Fibroblast of lung (primary cell): ENCODE measurements around the gene CHD6.

ENCODE experiments used
- CTCF ChIP-seq, 2 donors: IDR thresholded peaks in 1 of 2; conservative IDR thresholded peaks in 1 of 2; 1 replicate in 1 of 2; 2 replicates in 1 of 2; pipeline ENCODE4 v1.5.1; 2011 to 2012; ENCODE audit warnings: low read length in 2 of 2, control low read depth in 1 of 2, inconsistent platforms in 1 of 2, low read depth in 1 of 2, mild to moderate bottlenecking in 1 of 2
- EZH2 ChIP-seq: IDR thresholded peaks from 2 replicates; pipeline ENCODE4 v1.5.1; 2012; ENCODE audit warnings: low read length, control low read depth, mild to moderate bottlenecking; ENCODE audit errors: missing control alignments

DNA sequence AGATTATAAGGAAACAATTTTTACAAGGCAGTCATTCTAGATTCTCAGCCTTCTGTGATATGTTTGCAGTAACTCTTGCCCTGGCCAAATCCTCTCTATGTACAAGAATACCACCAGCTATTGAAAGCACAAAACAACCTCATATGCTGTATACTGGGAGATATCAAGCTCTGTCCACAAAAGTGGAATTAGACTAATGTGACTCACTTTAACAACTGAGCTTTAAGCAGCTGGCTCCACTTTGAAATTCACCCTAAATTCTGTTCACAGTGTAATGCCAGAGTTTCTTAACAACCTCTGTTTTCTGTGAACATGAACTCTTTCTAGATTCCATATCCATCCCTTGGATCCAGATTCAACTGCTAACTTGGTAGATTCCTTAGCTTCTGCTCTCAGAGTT is 47.6 kb downstream of the CHD6 start:
- TF ChIP-seq EZH2 = no peak
- TF ChIP-seq CTCF (conservative IDR thresholded peaks at IDR 0.05 in 1 of 2, IDR thresholded peaks at IDR 0.05 in 1 of 2; ENCODE audit: low read depth in 1 of 2, low read length in 2 of 2) = no peak
